ENCODE results near the gene CIPC.

Gene CIPC

GRCh38 chr14:77130386-77130785 is 32.3 kb downstream of the CIPC start:
- DNase-seq = no peak

- DNase-seq = no peak
These were observed 33.1 kb downstream of the CIPC start for GRCh38 chr14:77131206-77131605.

- no peak for DNase-seq
These were observed 33.9 kb downstream of the CIPC start for GRCh38 chr14:77131871-77132486.

- DNase-seq = peak; percentile 61
These were observed 35.8 kb downstream of the CIPC start for GRCh38 chr14:77133720-77134338.

- DNase-seq = no peak
These were observed 41.0 kb downstream of the CIPC start for GRCh38 chr14:77139022-77139421.

GRCh38 chr14:77139540-77140358 is 41.7 kb downstream of the CIPC start:
- peak; percentile 67 for DNase-seq

GRCh38 chr14:77140359-77141213 is 42.5 kb downstream of the CIPC start:
- DNase-seq = no peak

GRCh38 chr14:77141214-77142004 is 43.4 kb downstream of the CIPC start, which contains the start of gene ZDHHC22:
Gene ZDHHC22, minus strand, starts transcription at chr14:77141791. Its CDS starts 2,053 bp downstream, at chr14:77139738.
- DNase-seq = peak; percentile 25

- no peak for DNase-seq
These were observed 44.1 kb downstream of the CIPC start for GRCh38 chr14:77142005-77142800.

- DNase-seq = no peak
These were observed 45.0 kb downstream of the CIPC start for GRCh38 chr14:77143071-77143470.

- DNase-seq = no peak
These were observed 46.5 kb downstream of the CIPC start for GRCh38 chr14:77144412-77145115.

- DNase-seq = no peak
These were observed 48.1 kb downstream of the CIPC start for GRCh38 chr14:77145975-77146740.

GRCh38 chr14:77148510-77149231 is 50.6 kb downstream of the CIPC start:
- no peak for DNase-seq

GRCh38 chr14:77151245-77151644 is 53.2 kb downstream of the CIPC start:
- DNase-seq = peak; percentile 17

GRCh38 chr14:77151918-77152588 is 54.0 kb downstream of the CIPC start:
- DNase-seq = peak; percentile 31

GRCh38 chr14:77153802-77154201 is 55.7 kb downstream of the CIPC start:
- DNase-seq = no peak

- no peak for DNase-seq
These were observed 56.4 kb downstream of the CIPC start for GRCh38 chr14:77154421-77154820.

- no peak for DNase-seq
These were observed 57.0 kb downstream of the CIPC start for GRCh38 chr14:77155083-77155482.

Measured in activated CD4-positive, alpha-beta T cell treated with anti-CD3 and anti-CD28 coated beads, Interleukin-10, Interleukin-2, amounts not matched to agents 100 ng/mL and 50 ng/mL, durations not matched to agents 16 hours and 8 hours (primary cell).